Transverse colon (tissue), 4 donors: ENCODE measurements around the gene GABRG3.

Experiments
- CTCF ChIP-seq, 5 experiments: fragments of 200-600 bp in 3 of 5; fragments of 450-650 bp in 2 of 5; sonication (generic) in 3 of 5; IDR thresholded peaks; 1 replicate in 2 of 5; 2 replicates in 3 of 5; pipeline ENCODE4 v1.5.1; 2016 to 2017; ENCODE audit warnings: antibody characterized with exemption in 5 of 5, inconsistent platforms in 3 of 5, mild to moderate bottlenecking in 2 of 5, moderate library complexity in 1 of 5
- POLR2AphosphoS5 ChIP-seq, 3 donors: sonication (generic); formaldehyde crosslinking; IDR thresholded peaks; one replicate each; pipeline ENCODE4 v1.6.1; 2016; ENCODE audit warnings: antibody characterized with exemption in 3 of 3

- TF ChIP-seq CTCF (IDR thresholded peaks at IDR 0.05) = no peak
- no peak for TF ChIP-seq POLR2AphosphoS5 (IDR thresholded peaks at IDR 0.05)
These were observed 590.8 kb downstream of the GABRG3 start for GRCh38 chr15:27561816-27562215.
